Body of pancreas (tissue), 4 donors: ENCODE results near the gene TYW3. TPM values are rescaled to one million over a fixed set of nuclear protein-coding genes. Genes with fewer than 3 reads are reported as not detected.

Source experiments
- ATAC-seq: fragments of 150-250 bp; one replicate; pipeline ENCODE4 v1.9.1; 2016
- DNase-seq, 4 donors: peaks; one replicate each; pipeline ENCODE4 v3.0.0-alpha.2; 2019
- H3K27ac ChIP-seq, 4 donors: fragments of 200-600 bp; sonication (generic); 1 replicate in 3 of 4; 2 replicates in 1 of 4; pipeline versions ENCODE4 v1.5.1 to v1.6.1; 2016 to 2019; ENCODE audit warnings: mild to moderate bottlenecking in 1 of 4, mixed read lengths in 1 of 4, moderate library complexity in 1 of 4
- H3K27me3 ChIP-seq, 2 donors: fragments of 200-600 bp; sonication (generic); one replicate each; pipeline ENCODE4 v1.6.0; 2016; ENCODE audit warnings: mild to moderate bottlenecking in 1 of 2
- H3K36me3 ChIP-seq, 2 donors: fragments of 200-600 bp; sonication (generic); replicated peaks in 1 of 2; 2 replicates each; pipeline ENCODE4 v1.5.1; 2016; ENCODE audit warnings: low read depth in 2 of 2; ENCODE audit not compliant: insufficient read depth in 1 of 2
- H3K4me1 ChIP-seq: fragments of 200-600 bp; sonication (generic); one replicate; pipeline ENCODE4 v1.6.0; 2016
- H3K4me3 ChIP-seq, 2 donors: fragments of 200-600 bp; sonication (generic); 1 replicate in 1 of 2; 2 replicates in 1 of 2; pipeline ENCODE4 v1.5.1; 2016 to 2019
- H3K9me3 ChIP-seq, 3 donors: fragments of 200-600 bp; sonication (generic); 1 replicate in 2 of 3; 2 replicates in 1 of 3; pipeline ENCODE4 v1.5.1; 2016
- CTCF ChIP-seq, 7 experiments: fragments of 450-650 bp in 4 of 7; fragments of 200-600 bp in 3 of 7; sonication (generic) in 3 of 7; IDR thresholded peaks; one replicate each; pipeline ENCODE4 v1.5.1; 2016 to 2019; ENCODE audit warnings: antibody characterized with exemption in 7 of 7
- POLR2A ChIP-seq, 3 donors: fragments of 450-650 bp; IDR thresholded peaks; one replicate each; pipeline ENCODE4 v1.6.1; 2016; ENCODE audit warnings: antibody characterized with exemption in 3 of 3, mild to moderate bottlenecking in 2 of 3
- WGBS, 2 donors: methylation state at CpG; one replicate each; pipeline ENCODE4 v1.1.5; 2017; 5-methylcytosine and 5-hydroxymethylcytosine counted together
- intact Hi-C: fragments of 100-400 bp; cut with DNase I; formaldehyde crosslinking; loops from one replicate; pipeline ENCODE4 v1.15.1; 2023
- total RNA-seq, 2 donors: library from RNA; depleted of rRNA; stranded (reverse); fragments of >200 nt; gene quantifications; one replicate each; pipeline ENCODE4 v1.1.0, GENCODE V29; 2016

The TYW3 gene
- total RNA-seq, 2 donors from 2014 or later = 8.6 to 15.3 TPM

- no peak for DNase-seq
- TF ChIP-seq CTCF (IDR thresholded peaks at IDR 0.05) (no peak), POLR2A (IDR thresholded peaks at IDR 0.05) (no peak)
- Histone ChIP-seq H3K36me3 (peaks cover 4 to 7% of the 10 kb centered on the region in 2 donors), H3K27me3 (no peaks in the 10 kb centered on the region), H3K4me1 (no peaks in the 10 kb centered on the region), H3K27ac (no peak overlapping the region), H3K9me3 (no peaks in the 10 kb centered on the region), H3K4me3 (no peak overlapping the region)
- ATAC-seq = no peak
- intact Hi-C loops = no loop called here
Observed at GRCh38 chr1:74699331-74699730, 33.6 kb upstream of the TYW3 start.

GRCh38 chr1:74703386-74704182, 29.4 kb upstream of the TYW3 start:
- intact Hi-C loops = no loop called here
- Histone ChIP-seq H3K9me3 (no peaks in the 10 kb centered on the region), H3K36me3 (peaks cover 7 to 21% of the 10 kb centered on the region in 2 donors), H3K27me3 (no peaks in the 10 kb centered on the region), H3K4me3 (no peak overlapping the region), H3K27ac (no peak overlapping the region), H3K4me1 (no peaks in the 10 kb centered on the region)
- ATAC-seq (no peak), DNase-seq (no peak)
- TF ChIP-seq POLR2A (IDR thresholded peaks at IDR 0.05) = no peak
- TF ChIP-seq CTCF (IDR thresholded peaks at IDR 0.05) = no peak
- WGBS, 2 donors = 83% methylated on average over 6 of the region's 6 CpGs

GRCh38 chr1:74712881-74713280, 20.1 kb upstream of the TYW3 start:
- Histone ChIP-seq H3K4me3 (no peak overlapping the region), H3K9me3 (no peaks in the 10 kb centered on the region), H3K27ac (no peak overlapping the region), H3K36me3 (peaks cover 8 to 16% of the 10 kb centered on the region in 2 donors), H3K27me3 (no peaks in the 10 kb centered on the region), H3K4me1 (no peaks in the 10 kb centered on the region)
- 28 to 45% methylated on average over 1 of the region's 1 CpG for WGBS, 2 donors
- no peak for DNase-seq
- TF ChIP-seq POLR2A (IDR thresholded peaks at IDR 0.05) (no peak), CTCF (IDR thresholded peaks at IDR 0.05) (no peak)
- ATAC-seq = no peak
- intact Hi-C loops = no loop called here

GRCh38 chr1:74713849-74714248, 19.1 kb upstream of the TYW3 start:
- no peak overlapping the region for H3K27ac ChIP-seq
- no peaks in the 10 kb centered on the region for H3K27me3 ChIP-seq
- intact Hi-C loops = no loop called here
- no peaks in the 10 kb centered on the region for H3K4me1 ChIP-seq
- H3K4me3 ChIP-seq = no peak overlapping the region
- TF ChIP-seq POLR2A (IDR thresholded peaks at IDR 0.05) = no peak
- DNase-seq = no peak
- no peaks in the 10 kb centered on the region for H3K9me3 ChIP-seq
- 90 to 95% methylated on average over 3 of the region's 3 CpGs for WGBS, 2 donors
- no peak for ATAC-seq
- peaks cover 8 to 20% of the 10 kb centered on the region in 2 donors for H3K36me3 ChIP-seq

GRCh38 chr1:74714429-74715235, 18.3 kb upstream of the TYW3 start:
- no peak for ATAC-seq
- H3K9me3 ChIP-seq = no peaks in the 10 kb centered on the region
- H3K27ac ChIP-seq = no peak overlapping the region
- no peaks in the 10 kb centered on the region for H3K27me3 ChIP-seq
- TF ChIP-seq CTCF (IDR thresholded peaks at IDR 0.05) = no peak
- TF ChIP-seq POLR2A (IDR thresholded peaks at IDR 0.05) = no peak
- peaks cover 8 to 21% of the 10 kb centered on the region in 2 donors for H3K36me3 ChIP-seq
- H3K4me1 ChIP-seq = no peaks in the 10 kb centered on the region
- DNase-seq = no peak
- 65 to 68% methylated on average over 1 of the region's 1 CpG for WGBS, 2 donors
- H3K4me3 ChIP-seq = no peak overlapping the region
- intact Hi-C loops = no loop called here
